Measurements from ENCODE around the gene SDK2.

The SDK2 gene, protein sequence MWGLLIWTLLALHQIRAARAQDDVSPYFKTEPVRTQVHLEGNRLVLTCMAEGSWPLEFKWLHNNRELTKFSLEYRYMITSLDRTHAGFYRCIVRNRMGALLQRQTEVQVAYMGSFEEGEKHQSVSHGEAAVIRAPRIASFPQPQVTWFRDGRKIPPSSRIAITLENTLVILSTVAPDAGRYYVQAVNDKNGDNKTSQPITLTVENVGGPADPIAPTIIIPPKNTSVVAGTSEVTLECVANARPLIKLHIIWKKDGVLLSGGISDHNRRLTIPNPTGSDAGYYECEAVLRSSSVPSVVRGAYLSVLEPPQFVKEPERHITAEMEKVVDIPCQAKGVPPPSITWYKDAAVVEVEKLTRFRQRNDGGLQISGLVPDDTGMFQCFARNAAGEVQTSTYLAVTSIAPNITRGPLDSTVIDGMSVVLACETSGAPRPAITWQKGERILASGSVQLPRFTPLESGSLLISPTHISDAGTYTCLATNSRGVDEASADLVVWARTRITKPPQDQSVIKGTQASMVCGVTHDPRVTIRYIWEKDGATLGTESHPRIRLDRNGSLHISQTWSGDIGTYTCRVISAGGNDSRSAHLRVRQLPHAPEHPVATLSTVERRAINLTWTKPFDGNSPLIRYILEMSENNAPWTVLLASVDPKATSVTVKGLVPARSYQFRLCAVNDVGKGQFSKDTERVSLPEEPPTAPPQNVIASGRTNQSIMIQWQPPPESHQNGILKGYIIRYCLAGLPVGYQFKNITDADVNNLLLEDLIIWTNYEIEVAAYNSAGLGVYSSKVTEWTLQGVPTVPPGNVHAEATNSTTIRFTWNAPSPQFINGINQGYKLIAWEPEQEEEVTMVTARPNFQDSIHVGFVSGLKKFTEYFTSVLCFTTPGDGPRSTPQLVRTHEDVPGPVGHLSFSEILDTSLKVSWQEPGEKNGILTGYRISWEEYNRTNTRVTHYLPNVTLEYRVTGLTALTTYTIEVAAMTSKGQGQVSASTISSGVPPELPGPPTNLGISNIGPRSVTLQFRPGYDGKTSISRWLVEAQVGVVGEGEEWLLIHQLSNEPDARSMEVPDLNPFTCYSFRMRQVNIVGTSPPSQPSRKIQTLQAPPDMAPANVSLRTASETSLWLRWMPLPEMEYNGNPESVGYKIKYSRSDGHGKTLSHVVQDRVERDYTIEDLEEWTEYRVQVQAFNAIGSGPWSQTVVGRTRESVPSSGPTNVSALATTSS (N-terminal part only)

DNA sequence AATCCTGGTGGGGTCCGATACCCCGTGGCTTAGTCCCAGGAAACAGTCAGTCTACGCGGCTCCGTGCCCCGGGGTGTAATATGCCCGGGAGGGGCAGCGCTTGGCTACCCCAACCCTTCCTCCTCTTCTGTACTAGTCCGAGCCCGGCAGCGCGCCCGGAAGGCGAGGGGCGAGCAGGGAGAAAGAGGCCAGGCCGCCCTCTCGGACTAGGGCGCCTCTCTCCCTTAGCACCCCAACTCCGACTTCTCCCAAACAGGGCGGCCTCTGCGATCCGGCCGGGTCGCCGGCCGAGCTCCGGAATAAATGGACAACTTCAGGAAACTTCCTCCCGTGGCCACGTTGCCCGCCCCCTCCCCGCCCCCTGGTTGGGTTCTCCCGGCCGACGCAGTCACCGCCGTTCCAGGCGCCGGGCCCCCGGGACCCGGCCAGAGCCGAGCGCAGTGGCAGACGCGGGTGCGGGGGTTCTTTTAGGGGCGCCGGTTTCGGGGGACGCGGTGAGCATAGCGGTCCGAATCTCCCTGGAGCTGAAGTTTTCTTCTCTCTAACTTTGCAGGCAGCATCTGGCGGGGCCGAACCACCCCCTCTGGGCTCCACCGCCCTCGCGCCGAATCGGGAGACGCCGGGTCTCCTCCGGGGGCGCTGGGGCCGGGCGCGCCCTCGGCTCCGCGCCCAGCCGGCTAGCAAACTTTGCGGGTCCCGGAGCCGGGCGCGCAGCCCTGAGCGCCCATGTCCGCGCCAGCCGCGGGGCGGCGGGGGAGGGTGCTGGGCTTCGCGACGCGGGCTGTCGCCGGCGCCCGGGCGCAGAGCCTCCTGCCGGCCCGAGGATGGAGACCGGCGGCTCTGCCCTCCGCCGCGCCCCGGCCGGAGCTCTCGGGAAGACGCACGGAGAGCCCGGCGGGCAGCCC, at the start of gene SDK2:
TSS of gene SDK2 (minus strand) at position 301 of the 905 bp plus-strand sequence. CDS start 357 bp downstream, outside the sequence.
- no peak for DNase-seq (ENCODE audit: low read depth in 3 of 3)

DNA sequence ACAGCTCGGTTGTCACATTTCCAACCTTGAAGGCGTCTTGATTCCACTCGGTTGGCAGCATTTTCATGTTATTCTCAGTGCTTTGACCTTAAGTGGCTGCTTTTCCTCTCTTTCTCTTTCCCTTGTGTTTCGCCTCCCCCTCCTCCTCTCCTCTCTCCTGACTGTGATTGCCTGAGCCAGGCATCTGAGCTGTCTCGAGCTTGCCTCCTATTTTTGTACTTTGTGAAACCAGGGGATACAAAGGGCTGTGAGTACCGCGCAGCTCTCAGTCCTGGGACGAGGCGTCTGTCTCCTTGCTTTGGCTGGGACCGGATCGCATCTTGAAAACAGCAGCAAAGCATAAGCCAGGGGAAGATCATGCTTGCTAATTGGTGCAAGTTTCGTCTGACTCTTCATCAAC, 48.8 kb upstream of the SDK2 start:
- DNase-seq (ENCODE audit: low read depth in 3 of 3), result no peak

DNA sequence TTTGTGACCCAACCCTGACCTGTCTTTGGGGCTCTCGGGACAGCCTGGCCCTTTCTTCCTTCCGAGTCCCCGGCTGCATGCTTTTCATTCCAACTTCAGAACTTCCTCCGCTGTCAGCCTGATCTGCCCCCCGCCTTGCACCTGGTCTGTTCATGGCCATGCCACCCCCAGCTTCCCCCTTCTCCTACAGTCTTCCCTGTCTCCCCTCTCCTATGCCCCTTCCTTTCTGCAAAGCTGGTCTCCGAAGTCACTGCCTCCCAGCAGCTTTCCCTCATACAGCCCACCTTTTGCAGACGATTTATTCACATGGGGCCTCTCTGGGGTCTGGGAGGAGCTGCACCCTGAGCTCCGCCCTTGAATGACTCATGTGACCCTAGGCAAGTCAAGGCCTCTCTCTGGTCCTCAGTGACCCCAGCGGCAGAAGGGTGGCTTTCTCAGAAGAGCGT, 47.1 kb upstream of the SDK2 start:
- DNase-seq (ENCODE audit: low read depth in 3 of 3), result no peak

DNA sequence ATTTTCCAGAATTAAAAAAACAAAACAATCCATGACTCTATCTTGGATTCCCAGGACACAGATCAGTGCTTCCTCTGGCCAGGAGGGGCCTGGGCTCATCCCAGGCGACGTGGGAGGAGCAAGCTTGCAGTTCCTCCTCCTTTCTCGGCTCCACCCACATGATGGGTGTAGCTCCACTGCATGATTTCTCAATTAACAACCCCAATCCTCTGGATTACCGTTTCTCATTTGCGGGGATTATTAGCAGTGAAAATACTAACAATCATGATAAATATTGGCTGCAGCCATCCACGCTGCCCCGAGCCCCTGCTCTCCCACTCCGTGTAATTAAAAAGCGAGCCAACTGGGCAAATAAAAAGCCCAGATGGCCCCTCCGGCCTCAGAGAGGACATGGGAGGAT, 46.4 kb upstream of the SDK2 start:
- DNase-seq (ENCODE audit: low read depth in 3 of 3), result no peak

DNA sequence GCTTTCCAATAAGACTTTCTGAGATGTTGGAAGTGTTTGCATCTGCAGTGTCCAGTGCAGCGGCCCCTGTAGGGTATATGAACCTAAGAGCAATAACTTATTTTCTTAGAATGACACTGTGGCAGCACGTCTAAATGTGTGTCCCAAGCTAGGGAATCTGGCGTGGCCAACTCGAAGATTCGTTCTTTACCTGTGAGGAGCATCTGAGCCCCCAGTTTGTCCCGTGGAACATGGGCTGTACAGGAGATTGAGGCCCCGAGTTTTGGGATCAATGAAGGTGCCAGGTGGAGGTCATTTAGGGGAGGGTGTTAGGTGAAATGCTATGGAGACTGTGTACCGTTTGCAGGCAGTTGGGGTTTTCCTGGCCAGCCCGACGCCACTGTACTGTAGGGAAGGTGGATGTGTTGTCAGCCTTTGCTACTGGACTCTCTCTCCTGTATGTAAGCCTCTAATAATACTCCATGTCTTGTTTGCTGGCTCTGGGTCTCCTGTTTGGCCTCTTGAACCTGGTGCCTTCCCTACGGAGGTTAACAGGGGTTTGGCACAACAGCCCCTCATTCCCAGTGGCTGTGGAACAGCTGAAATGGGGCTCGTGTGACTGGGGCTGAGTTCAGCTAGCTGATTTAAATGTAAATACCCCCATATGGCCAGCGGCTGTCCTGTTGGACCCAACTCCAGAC, 45.5 kb upstream of the SDK2 start:
- DNase-seq (ENCODE audit: low read depth in 3 of 3), result no peak

DNA sequence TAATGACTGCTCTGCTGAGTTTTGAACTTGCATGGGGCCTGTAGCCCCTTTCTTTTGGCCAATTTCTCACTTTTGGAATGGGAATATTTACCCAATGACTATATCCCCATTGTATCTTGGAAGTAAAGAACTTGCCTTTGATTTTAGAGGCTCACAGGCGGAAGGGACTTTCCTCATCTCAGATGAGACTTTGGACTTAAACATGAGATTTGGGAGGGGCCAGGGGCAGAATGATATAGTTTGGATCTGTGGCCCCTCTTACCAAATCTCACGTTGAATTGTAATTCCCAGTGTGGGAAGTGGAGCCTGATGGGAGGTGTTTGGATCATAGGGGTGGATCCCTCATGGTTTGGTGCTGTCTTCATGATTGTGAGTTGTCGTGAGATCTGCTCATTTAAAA, 42.7 kb upstream of the SDK2 start:
- DNase-seq (ENCODE audit: low read depth in 3 of 3), result no peak

DNA sequence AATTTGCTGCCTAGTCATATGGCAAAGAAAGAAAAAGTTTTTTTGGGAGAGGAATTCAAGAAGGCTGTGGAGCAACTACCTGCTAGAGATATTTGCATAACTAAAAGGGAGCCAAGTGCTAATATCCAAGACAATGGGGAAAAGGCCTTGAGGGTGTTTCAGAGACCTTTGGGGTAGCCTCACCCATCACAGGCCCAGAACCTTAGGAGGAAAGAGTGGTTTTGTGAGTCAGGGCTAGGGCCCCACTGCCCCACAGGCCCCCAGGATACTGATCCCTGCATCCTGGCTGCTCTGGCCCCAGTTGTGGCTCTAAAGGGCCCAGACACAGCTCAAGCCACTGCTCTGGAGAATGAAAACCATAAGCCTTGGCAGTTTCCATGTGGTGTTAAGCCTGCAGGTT, 41.9 kb upstream of the SDK2 start:
- no peak for DNase-seq (ENCODE audit: low read depth in 3 of 3)

DNA sequence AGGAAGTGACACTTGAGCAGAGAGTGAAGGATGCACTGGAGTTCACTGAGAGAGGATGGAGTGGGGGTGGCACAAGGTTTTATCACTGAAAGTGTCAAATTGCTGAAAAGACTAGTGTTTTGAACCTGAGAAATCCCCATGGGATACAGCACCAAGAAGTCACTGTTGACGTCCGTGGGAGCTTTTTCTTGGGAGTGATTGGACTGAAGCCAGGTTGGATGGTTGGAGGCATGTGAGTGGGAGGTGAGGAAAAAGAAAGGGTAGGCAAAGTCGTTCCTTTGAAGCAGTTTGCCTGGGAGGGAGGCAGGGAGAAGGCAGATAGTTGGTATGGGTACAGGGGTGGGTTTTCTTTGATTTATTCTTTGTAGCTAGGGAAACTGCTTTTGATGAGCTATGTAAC, 39.9 kb upstream of the SDK2 start:
- no peak for DNase-seq (ENCODE audit: low read depth in 3 of 3)

DNA sequence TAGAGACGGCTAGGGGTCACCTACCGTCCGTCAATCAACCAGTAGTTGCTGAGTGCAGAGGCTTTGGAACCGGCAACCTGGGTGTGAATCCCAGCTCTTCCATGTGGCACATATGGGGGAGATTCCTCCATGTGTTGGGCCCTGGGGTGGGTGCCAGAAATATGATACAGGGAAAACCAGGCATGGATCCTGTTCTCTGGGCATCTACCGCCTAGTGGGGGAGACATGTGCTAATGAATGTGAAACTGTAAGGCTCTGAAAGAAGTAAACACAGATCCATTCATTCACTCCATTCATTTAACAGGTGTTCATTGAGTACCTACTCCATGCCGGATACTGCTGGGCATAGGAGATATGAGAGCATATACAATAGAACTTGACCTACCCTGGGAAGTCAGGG, 39.5 kb upstream of the SDK2 start:
- DNase-seq (ENCODE audit: low read depth in 3 of 3), result no peak

DNA sequence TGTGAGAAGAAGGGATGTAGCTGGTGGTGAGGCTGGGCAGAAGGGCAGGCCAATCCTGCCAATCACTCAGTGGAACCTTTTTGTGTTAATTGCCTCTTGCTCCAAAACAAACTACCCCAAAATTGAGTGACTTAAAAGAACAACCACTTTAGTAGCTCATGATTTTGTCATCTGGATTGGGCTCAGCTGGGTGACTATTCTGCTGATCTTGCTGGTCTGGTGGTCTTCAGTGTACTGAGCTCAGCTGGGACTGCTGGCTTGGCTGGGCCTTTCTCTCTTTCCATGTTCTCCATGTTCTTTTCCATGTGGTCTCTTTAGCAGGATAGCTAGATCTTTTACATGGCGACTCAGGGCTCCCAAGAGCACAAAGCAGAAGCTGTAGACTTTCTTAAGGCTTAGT, 37.7 kb upstream of the SDK2 start:
- DNase-seq (ENCODE audit: low read depth in 3 of 3), result no peak

DNA sequence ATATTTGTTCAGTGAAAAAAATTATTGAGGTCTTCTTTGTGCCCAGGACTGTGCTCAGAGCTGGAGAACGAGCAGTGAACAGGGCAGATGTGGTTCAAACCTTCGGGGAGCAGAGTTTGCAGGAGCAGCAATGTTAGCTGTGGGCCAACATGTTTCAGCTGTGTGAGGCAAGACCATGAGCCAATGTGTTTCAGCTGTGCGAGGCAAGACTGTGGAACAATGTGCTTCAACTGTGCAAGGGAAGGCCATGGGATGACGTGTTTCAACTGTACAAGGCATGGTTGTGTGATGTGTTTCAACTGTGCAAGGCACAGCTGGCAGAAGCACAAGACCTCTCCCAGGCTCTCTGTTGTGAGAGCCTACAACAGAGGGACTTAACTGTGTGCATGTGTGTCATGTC, 35.2 kb upstream of the SDK2 start:
- DNase-seq (ENCODE audit: low read depth in 3 of 3), result no peak

DNA sequence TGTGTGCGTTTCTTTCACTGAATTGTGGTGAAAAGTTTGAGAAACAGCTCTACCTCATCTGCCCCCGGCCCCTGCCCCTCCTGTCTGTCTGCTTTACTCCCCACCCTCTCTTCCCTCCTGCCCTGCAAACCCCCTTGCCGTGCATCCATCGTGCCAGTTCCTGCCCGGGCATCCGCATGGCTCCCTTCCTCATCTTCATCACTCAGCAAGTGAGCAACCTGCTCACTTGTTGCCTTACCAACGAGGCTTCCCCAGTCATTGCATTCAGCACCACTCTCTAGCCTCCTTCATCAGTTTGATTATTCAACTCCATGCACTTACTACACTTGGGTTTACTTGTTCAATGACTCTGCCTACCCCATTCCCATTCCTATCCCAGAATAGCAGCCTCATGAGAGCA, 34.8 kb upstream of the SDK2 start:
- DNase-seq (ENCODE audit: low read depth in 3 of 3), result no peak

DNA sequence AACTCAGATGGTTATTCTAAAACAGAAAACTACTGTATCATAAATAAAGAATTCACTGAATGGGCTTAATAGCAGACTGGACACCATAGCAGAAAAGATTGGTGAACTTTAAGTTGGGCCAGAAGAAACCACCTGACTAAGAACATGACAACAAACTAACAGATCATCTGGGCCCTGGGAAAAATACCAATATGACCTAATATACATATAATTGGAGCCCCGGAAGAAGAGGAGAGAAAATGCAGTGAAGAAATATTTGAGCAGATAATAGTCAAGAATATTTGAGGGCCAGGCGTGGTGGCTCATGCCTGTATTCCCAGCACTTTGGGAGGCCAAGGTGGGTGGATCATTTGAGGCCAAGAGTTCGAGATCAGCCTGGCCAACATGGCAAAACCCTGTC, 25.5 kb upstream of the SDK2 start:
- no peak for DNase-seq (ENCODE audit: low read depth in 3 of 3)

DNA sequence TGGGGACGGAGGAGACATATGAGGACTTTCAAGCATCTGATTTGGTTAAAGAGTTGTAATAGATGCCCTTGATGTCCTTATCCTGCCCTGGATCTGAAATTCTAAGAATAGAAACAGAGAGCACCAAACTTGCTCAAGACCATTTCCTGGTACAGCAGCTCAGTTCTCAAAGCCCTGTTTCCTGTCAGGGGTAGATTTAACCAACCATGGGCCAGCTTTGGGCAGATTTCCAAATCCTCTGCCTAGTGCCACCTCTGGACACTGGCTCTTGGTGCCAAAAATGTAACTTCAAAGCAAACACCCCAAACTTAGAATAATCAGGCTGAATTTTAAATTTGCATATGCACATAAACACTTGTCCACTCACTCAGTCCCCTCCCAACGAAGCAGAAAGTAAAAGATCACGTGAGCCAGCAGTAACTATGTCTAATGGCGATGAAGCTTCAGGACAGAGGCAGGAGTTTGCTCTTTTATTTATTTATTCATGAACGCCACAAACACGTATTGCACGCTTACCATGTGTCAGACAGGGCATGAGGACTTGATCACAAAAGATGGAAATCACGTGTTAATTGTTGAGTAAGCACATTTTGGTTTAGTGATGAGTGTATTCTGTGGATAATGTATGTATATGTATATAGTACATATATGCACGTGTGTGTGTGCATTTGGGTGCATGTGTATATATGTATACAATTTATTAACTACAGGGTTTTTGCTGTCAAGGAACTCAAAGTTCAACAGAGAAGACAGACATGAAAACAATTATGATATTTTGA, 23.1 kb upstream of the SDK2 start:
- no peak for DNase-seq (ENCODE audit: low read depth in 3 of 3)

DNA sequence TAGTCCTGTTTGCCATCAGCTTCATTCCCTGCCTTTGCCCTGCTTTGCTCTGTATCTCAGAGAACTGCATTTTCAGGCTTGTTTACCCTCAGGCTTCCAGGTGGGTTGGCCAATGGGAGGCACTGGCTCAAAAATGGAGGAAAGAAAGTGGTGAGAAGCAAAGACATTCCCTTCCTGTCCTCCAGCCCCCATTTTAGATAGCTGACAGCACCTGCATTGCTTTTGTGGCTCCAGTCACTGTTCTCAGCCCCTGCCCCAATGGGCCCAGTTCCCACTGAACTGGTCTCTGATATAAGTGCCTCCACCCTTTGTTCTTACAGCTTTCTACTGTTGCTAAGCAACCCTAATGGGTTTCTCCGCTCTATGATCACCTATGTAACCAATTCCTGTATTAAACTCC, 19.4 kb upstream of the SDK2 start:
- DNase-seq (ENCODE audit: low read depth in 3 of 3), result no peak

DNA sequence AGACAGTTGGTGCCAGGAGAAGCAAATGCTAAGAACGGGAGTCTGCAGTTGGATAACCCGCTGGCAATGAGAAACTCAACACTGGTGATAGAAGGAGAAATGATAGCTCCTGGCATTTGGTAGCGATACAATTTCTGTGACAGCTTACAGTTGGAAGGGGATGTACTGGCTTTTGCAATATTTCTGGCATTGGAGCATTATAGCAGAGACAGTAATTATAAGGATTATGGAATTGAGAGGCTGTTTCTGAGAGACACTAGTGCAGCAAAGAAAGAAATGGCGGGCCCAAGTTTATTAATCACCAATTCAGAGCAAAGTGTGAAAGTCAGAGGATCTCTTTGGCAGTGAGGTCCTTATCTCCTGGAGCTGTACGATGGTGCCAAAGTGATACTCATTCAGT, 16.1 kb upstream of the SDK2 start:
- DNase-seq (ENCODE audit: low read depth in 3 of 3), result no peak

DNA sequence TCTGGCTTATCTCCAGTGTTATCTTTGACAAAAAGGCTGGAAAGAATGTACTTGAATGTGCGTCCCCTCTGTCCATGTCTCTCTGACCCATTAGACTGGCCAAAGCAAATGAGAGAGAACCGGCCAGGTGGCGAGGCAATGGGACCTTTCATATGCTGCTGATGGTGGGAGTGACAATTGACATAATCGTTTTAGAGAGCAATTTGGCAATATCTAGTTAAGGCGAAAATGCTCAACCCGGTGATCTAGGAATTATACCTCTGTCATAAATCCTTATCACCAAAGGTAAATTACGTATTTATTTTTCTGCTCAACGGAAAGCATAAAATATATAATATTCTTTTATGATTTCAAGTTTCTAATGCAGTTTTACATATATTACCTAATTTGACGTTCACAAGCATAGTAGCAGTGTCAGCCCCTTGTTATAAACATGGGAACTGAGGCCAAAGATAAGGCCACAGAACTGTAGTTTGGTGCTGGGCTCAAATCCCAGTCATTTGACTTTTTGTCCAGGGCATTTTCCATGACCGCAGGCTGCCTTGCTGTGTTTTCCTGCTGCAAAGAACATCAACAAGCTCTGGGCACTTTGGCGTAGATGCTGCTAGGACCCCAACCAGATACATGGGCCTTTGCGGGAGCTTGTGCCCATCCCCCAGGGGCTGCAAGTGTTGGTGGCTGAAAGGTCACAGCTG, 14.7 kb upstream of the SDK2 start:
- no peak for DNase-seq (ENCODE audit: low read depth in 3 of 3)

DNA sequence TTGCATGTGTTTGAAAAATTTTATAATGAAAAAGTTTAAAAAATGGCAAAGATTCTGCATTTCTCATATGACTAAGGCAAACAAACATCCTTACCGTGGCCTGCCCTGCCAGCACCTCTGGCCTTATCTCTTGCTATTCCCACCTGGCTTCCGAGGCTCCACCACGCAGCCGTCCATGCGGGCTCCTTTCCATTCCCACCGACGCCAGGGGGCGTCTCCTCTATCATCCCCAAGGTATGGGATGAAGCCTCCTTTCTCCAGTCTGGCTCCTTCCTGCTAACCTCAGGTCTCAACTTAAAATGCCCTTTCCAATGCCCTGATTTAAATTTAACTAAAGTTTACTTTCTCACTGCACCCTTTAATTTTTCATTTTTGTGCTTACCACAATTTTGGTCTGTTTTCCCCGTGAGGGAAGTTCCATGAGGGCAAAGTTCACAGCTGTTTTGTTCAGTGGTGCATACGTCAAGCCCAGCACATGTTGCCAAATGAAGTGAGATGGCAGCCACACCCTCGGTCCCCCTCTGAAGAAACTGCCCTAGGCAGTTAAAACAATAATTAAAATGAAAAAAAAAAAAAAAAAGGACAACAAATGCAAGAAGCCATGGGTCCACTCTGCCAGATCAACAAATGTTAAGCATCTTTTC, 13.3 kb upstream of the SDK2 start:
- DNase-seq (ENCODE audit: low read depth in 3 of 3), result no peak

DNA sequence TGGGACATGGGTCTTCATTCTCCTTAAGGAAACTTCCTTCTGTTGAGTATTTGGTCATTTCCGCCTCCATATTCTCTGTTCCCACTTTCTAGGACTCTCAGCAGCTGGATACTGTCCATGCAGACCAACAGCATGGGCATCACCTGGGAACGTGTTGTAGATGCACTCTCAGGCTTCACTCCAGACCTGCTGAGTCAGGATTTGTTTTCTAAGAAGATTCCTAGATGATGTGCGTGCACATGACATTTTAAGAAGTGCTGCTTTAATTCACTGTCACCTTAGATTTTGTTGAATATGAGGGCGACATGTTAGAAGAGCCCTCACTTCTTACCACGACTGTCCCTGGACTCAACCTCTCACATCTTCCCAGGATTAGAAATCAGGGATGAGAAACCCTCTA, 10.0 kb upstream of the SDK2 start:
- DNase-seq (ENCODE audit: low read depth in 3 of 3), result no peak

Data from stimulated activated CD4-positive, alpha-beta T cell treated with anti-CD3 and anti-CD28 coated beads, TNF-alpha, amount 100 ng/mL, for 4 hours (primary cell).